H1 (cell line): ENCODE results near the gene LZTFL1. TPM values are rescaled to one million over a fixed set of nuclear protein-coding genes. Genes with fewer than 3 reads are reported as not detected.

Experiments used
- CTCF ChIA-PET: fragments of 300-600 bp; sonication (Branson Sonifier 250); formaldehyde crosslinking; loops from one replicate; lab custom pipeline; 2021; ENCODE audit not compliant: partially characterized antibody; lab: Charles Lee
- POLR2A ChIA-PET: fragments of 300-600 bp; sonication (Branson Sonifier 250); formaldehyde crosslinking; loops from one replicate; lab custom pipeline; 2021; ENCODE audit warnings: inconsistent platforms; ENCODE audit not compliant: partially characterized antibody; lab: Charles Lee
- DNase-seq, 2 experiments: peaks; one replicate each; pipeline versions ENCODE4 v3.0.0 to v3.0.0-alpha.2; 2010 to 2022; ENCODE audit warnings: low spot score in 2 of 2, low read depth in 1 of 2, mixed read lengths in 1 of 2
- FAIRE-seq: peaks from 2 replicates; lab custom pipeline; 2011; peaks lifted over from hg19 to GRCh38; lab: Jason Lieb, UNC
- H2AFZ ChIP-seq: 2 replicates; pipeline ENCODE4 v1.8.1; 2012; ENCODE audit warnings: low read length, inconsistent platforms
- H2AK5ac ChIP-seq: 2 replicates; pipeline ENCODE4 v1.6.1; 2013; ENCODE audit warnings: low read depth, low read length
- H2BK120ac ChIP-seq: replicated peaks from 2 replicates; pipeline ENCODE3; 2013; ENCODE audit warnings: low read depth, low read length, inconsistent platforms
- H2BK12ac ChIP-seq: 2 replicates; pipeline ENCODE4 v1.6.1; 2013; ENCODE audit warnings: low read depth, low read length
- H2BK15ac ChIP-seq: 2 replicates; pipeline ENCODE4 v1.6.1; 2013; ENCODE audit warnings: low read length
- H2BK20ac ChIP-seq: 2 replicates; pipeline ENCODE4 v1.6.1; 2013; ENCODE audit warnings: low read length
- H2BK5ac ChIP-seq: 2 replicates; pipeline ENCODE4 v1.6.1; 2013; ENCODE audit warnings: low read depth, low read length
- H3K14ac ChIP-seq: 2 replicates; pipeline ENCODE4 v1.6.1; 2013; ENCODE audit warnings: inconsistent platforms; ENCODE audit not compliant: insufficient read length
- H3K18ac ChIP-seq: 2 replicates; pipeline ENCODE4 v1.6.1; 2013; ENCODE audit warnings: low read length; ENCODE audit errors: extremely low read depth
- H3K23ac ChIP-seq: 2 replicates; pipeline ENCODE4 v1.6.1; 2013; ENCODE audit warnings: inconsistent platforms; ENCODE audit not compliant: insufficient read length
- H3K23me2 ChIP-seq: 2 replicates; pipeline ENCODE4 v1.6.1; 2013; ENCODE audit warnings: low read depth, low read length
- H3K27ac ChIP-seq: 2 replicates; pipeline ENCODE4 v1.6.1; 2011; ENCODE audit warnings: low read depth, low read length, inconsistent platforms
- H3K27me3 ChIP-seq, 4 experiments: replicated peaks in 1 of 4; 1 replicate in 1 of 4; 2 replicates in 3 of 4; pipeline versions ENCODE4 v1.6.1 to v1.8.1; 2011 to 2013; ENCODE audit warnings: low read length in 3 of 4, mild to moderate bottlenecking in 3 of 4, inconsistent platforms in 2 of 4, mixed read lengths in 2 of 4, moderate library complexity in 1 of 4; ENCODE audit not compliant: control insufficient read depth in 3 of 4, insufficient read depth in 3 of 4; ENCODE audit errors: extremely low read depth in 1 of 4
- H3K36me3 ChIP-seq, 4 experiments: 2 replicates each; pipeline versions ENCODE4 v1.6.1 to v1.8.1; 2011 to 2013; ENCODE audit warnings: mild to moderate bottlenecking in 4 of 4, low read length in 3 of 4, moderate library complexity in 2 of 4, control low read depth in 1 of 4, inconsistent platforms in 1 of 4; ENCODE audit not compliant: insufficient read depth in 4 of 4, control insufficient read depth in 2 of 4
- H3K4ac ChIP-seq: replicated peaks from 2 replicates; pipeline ENCODE3; 2013; ENCODE audit warnings: low read length, low read depth, mixed read lengths, inconsistent platforms; ENCODE audit not compliant: insufficient read length
- H3K4me1 ChIP-seq, 4 experiments: replicated peaks in 1 of 4; 1 replicate in 1 of 4; 2 replicates in 3 of 4; pipeline versions ENCODE4 v1.6.1 to v1.8.1; 2011 to 2013; ENCODE audit warnings: low read length in 3 of 4, inconsistent platforms in 2 of 4, mixed read lengths in 1 of 4; ENCODE audit not compliant: insufficient read depth in 4 of 4, control insufficient read depth in 3 of 4
- H3K4me2 ChIP-seq, 2 experiments: 2 replicates each; pipeline versions ENCODE4 v1.6.1 to v1.8.1; 2011 to 2013; ENCODE audit warnings: low read depth in 2 of 2, low read length in 2 of 2, control low read depth in 1 of 2, inconsistent platforms in 1 of 2, mild to moderate bottlenecking in 1 of 2; ENCODE audit not compliant: insufficient read depth in 1 of 2
- H3K4me3 ChIP-seq, 4 experiments: fragments of 200-600, 300-600 bp in 1 of 4; sonication (generic), shearing (Covaris generic), sonication (Bioruptor Twin) in 1 of 4; 2 replicates each; pipeline versions ENCODE4 v1.5.1 to v1.8.1; 2011 to 2016; ENCODE audit warnings: low read length in 4 of 4, low read depth in 3 of 4, control low read depth in 2 of 4, inconsistent platforms in 2 of 4, mild to moderate bottlenecking in 2 of 4, mixed read lengths in 1 of 4, moderate library complexity in 1 of 4; ENCODE audit not compliant: insufficient read depth in 2 of 4; ENCODE audit errors: extremely low read depth in 1 of 4
- H3K56ac ChIP-seq: replicated peaks from 2 replicates; pipeline ENCODE3; 2013; ENCODE audit warnings: low read depth, mild to moderate bottlenecking, mixed read lengths, low read length, inconsistent platforms; ENCODE audit not compliant: insufficient read length
- H3K79me1 ChIP-seq: 2 replicates; pipeline ENCODE4 v1.6.1; 2013; ENCODE audit warnings: low read depth, low read length, control low read depth
- H3K79me2 ChIP-seq, 2 experiments: 2 replicates each; pipeline versions ENCODE4 v1.6.1 to v1.8.1; 2012 to 2013; ENCODE audit warnings: low read length in 2 of 2, mild to moderate bottlenecking in 2 of 2, inconsistent platforms in 1 of 2; ENCODE audit not compliant: insufficient read depth in 2 of 2, control insufficient read depth in 1 of 2
- H3K9ac ChIP-seq, 4 experiments: replicated peaks in 1 of 4; 1 replicate in 1 of 4; 2 replicates in 3 of 4; pipeline versions ENCODE4 v1.6.1 to v1.8.1; 2011 to 2013; ENCODE audit warnings: low read depth in 3 of 4, low read length in 3 of 4, control low read depth in 2 of 4, mild to moderate bottlenecking in 2 of 4, moderate library complexity in 2 of 4, inconsistent platforms in 1 of 4; ENCODE audit errors: extremely low read depth in 1 of 4
- H3K9me3 ChIP-seq, 2 experiments: 2 replicates each; pipeline versions ENCODE4 v1.6.1 to v1.8.1; 2012 to 2013; ENCODE audit warnings: mild to moderate bottlenecking in 2 of 2, moderate library complexity in 2 of 2, control low read depth in 1 of 2, inconsistent platforms in 1 of 2, low read depth in 1 of 2, low read length in 1 of 2, mixed read lengths in 1 of 2; ENCODE audit not compliant: insufficient read depth in 2 of 2
- H4K20me1 ChIP-seq, 2 experiments: replicated peaks in 1 of 2; 2 replicates each; pipeline versions ENCODE3 to v1.8.1; 2011 to 2013; ENCODE audit warnings: inconsistent platforms in 2 of 2, low read length in 2 of 2, mild to moderate bottlenecking in 1 of 2; ENCODE audit not compliant: insufficient read depth in 2 of 2, control insufficient read depth in 1 of 2
- H4K5ac ChIP-seq: 2 replicates; pipeline ENCODE4 v1.6.1; 2013; ENCODE audit warnings: low read length, low read depth, mixed read lengths, inconsistent platforms; ENCODE audit not compliant: insufficient read length
- H4K8ac ChIP-seq: 2 replicates; pipeline ENCODE4 v1.8.0; 2013; ENCODE audit warnings: mild to moderate bottlenecking, moderate library complexity, low read length, inconsistent platforms; ENCODE audit not compliant: insufficient read depth; ENCODE audit errors: extremely low read depth
- H4K91ac ChIP-seq: replicated peaks from 2 replicates; pipeline ENCODE3; 2013; ENCODE audit warnings: low read length, mixed read lengths, inconsistent platforms; ENCODE audit not compliant: insufficient read length
- ASH2L ChIP-seq: fragments of 200-600, 300-600 bp; sonication (generic); IDR thresholded peaks from one replicate; pipeline ENCODE4 v1.7.1; 2017; ENCODE audit warnings: low read length
- HDAC2 ChIP-seq, 2 experiments: fragments of 300-600 bp in 1 of 2; sonication (generic) in 1 of 2; IDR thresholded peaks; 2 replicates each; pipeline ENCODE4 v1.6.1; 2011 to 2012; ENCODE audit warnings: low read depth in 2 of 2, low read length in 2 of 2, mild to moderate bottlenecking in 2 of 2, moderate library complexity in 2 of 2, borderline replicate concordance in 1 of 2, inconsistent platforms in 1 of 2
- KDM1A ChIP-seq: fragments of 200-600, 300-600 bp; sonication (generic); IDR thresholded peaks from 2 replicates; pipeline ENCODE4 v1.7.1; 2016; ENCODE audit warnings: mild to moderate bottlenecking, low read length, borderline replicate concordance
- RBBP5 ChIP-seq: IDR thresholded peaks from 2 replicates; pipeline ENCODE4 v1.7.1; 2012; ENCODE audit warnings: low read depth, mild to moderate bottlenecking, inconsistent platforms, low read length, moderate library complexity, borderline replicate concordance
- RFX5 ChIP-seq: IDR thresholded peaks from 2 replicates; pipeline ENCODE4 v1.6.1; 2011; ENCODE audit warnings: low read depth, low read length, improper control_type of control experiment, borderline replicate concordance
- RNF2 ChIP-seq: fragments of 200-900, 300-1000 bp; sonication (generic); IDR thresholded peaks from 2 replicates; pipeline ENCODE4 v1.7.1; 2016; ENCODE audit warnings: borderline replicate concordance, low read depth, mild to moderate bottlenecking, antibody characterized with exemption, low read length; ENCODE audit not compliant: poor library complexity, severe bottlenecking; ENCODE audit errors: missing control alignments
- SUZ12 ChIP-seq: fragments of 200-600 bp; sonication (generic); IDR thresholded peaks from 2 replicates; pipeline ENCODE4 v1.6.1; 2012; ENCODE audit warnings: mild to moderate bottlenecking, inconsistent platforms, low read length, moderate library complexity, mixed read lengths
- TBP ChIP-seq: IDR thresholded peaks from 2 replicates; pipeline ENCODE4 v1.6.1; 2011; ENCODE audit warnings: low read depth, low read length, improper control_type of control experiment
- WGBS, 2 experiments: shearing (Covaris generic) in 1 of 2; methylation state at CpG; one replicate each; pipeline versions ENCODE4 v1.1.6 to v1.1.7; 2013 to 2015; ENCODE audit warnings: low lambda C conversion rate in 2 of 2, mixed read lengths in 2 of 2, inconsistent platforms in 1 of 2, low coverage in 1 of 2, missing lambda C conversion rate in 1 of 2; ENCODE audit not compliant: insufficient replicate concordance in 2 of 2, insufficient coverage in 1 of 2, insufficient read length in 1 of 2; ENCODE audit errors: extremely low coverage in 1 of 2, missing lambda C conversion rate in 1 of 2; 5-methylcytosine and 5-hydroxymethylcytosine counted together
- polyA plus RNA-seq, 7 experiments: library from polyadenylated mRNA; depleted of rRNA in 3 of 7; stranded (reverse) in 5 of 7; unstranded in 2 of 7; fragments of >200 nt in 5 of 7; fragments of 200-250 nt in 2 of 7; gene quantifications; 1 replicate in 5 of 7; 2 replicates in 1 of 7; 4 replicates in 1 of 7; pipeline versions ENCODE4 v1.2.1 to v1.2.3, GENCODE V29; 2011 to 2013; ENCODE audit warnings: missing spikeins in 2 of 7, mixed read lengths in 2 of 7
- total RNA-seq: library from RNA; stranded (reverse); fragmentation: NEBNext Ultra II Directional; extraction: Animal tissue kit (Norgen Biotek cat#: 25700); gene quantifications from 2 replicates; pipeline ENCODE4 v1.2.1, GENCODE V29; 2021
- TF ChIP-seq, protein P1 (sequence below): IDR thresholded peaks from 2 replicates; pipeline ENCODE4 v1.6.1; 2011; ENCODE audit warnings: low read depth, mild to moderate bottlenecking, low read length; ENCODE audit not compliant: insufficient read depth

The LZTFL1 gene
- total and polyA plus RNA-seq, 2 of the 8 experiments (the other 6 are each of a cell fraction or from before 2014, with no cell fraction given) = 8.7 to 11.5 TPM

DNA sequence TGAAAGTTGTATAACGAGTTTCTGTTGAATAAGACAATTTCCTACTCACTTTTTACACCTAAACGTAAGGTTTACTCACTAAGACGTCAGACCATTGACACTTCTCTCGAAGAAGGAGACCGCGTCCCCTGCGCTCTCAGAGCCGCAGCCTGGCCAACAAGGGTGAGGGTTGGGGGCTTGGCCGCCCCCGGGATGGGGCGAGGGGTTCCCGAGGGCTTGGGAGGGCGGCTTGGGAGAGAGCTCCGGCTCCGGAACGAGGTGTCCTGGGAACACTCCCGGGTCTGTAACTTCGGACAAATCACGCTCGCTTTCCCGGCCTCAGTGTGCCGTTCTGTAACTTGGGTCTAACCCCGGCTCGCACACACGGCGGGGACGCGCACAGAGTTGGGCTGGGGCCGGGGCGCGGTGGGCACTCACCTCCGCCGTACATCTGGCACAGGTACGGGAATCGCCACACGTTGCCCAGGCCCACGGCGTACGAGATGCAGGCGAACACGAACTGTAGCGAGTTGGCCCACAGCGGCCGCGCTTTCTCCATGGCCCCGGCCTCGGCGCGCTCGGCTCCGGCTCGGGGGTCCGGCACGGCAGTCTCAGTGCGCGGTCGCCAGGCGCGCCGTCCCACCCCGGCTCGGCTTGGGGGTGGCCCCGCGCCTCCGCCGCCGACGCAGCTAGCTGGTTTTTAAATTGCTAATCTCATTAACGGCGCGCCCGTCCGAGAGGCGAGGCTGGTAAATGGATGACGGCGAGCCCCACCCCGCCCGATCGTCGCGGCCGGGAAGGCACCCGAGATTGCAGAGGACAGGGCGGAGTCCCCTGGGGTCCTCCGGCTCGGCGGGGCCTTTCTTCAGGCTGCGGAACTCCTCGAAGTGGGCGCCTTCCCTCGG, 45.8 kb downstream of the LZTFL1 start, which contains the start of gene SLC6A20:
Gene SLC6A20, minus strand, starts transcription at position 655 of the 884 bp plus-strand sequence. Its CDS starts 117 bp downstream, at position 538.
- no peaks in the 10 kb centered on the region for H3K9me3 ChIP-seq
- H3K27me3 ChIP-seq = peaks cover 22 to 48% (median 41%) of the 10 kb centered on the region in 4 experiments
- H3K79me1 ChIP-seq = no peaks in the 10 kb centered on the region
- 5% methylated on average over 76 of the region's 91 CpGs; no CpG with 5 or more reads in 1 of the 2 experiments for WGBS, 2 experiments
- H3K4me2 ChIP-seq = peak within 1 kb of the TSS; percentile 49 to 90
- no peak for FAIRE-seq
- H3K36me3 ChIP-seq = no peaks in the 10 kb centered on the region
- H3K4ac ChIP-seq = no peak within 1 kb of the TSS
- H3K23me2 ChIP-seq = peaks cover 2% of the 10 kb centered on the region; the same call in 1 of the 2 replicates
- no peak within 1 kb of the TSS for H3K14ac ChIP-seq
- H3K18ac ChIP-seq = no peak within 1 kb of the TSS
- no peak within 1 kb of the TSS for H2BK120ac ChIP-seq
- H3K79me2 ChIP-seq = no peaks in the 10 kb centered on the region
- peak within 1 kb of the TSS; percentile 47 to 68 (median 54) for H3K4me3 ChIP-seq
- peaks cover 0 to 3% (median 0%) of the 10 kb centered on the region in 4 experiments; a peak in 2 of 7 replicates for H3K4me1 ChIP-seq
- no peak within 1 kb of the TSS for H2BK15ac ChIP-seq
- CTCF ChIA-PET = interaction anchor here (0.9 to 3.7 kb wide), 3 partner anchors 9 to 35 kb away, joined by 3 to 13 read pairs (median 4); no protein-coding TSS in a partner anchor
- H4K8ac ChIP-seq = peak within 1 kb of the TSS; percentile 58; the same call in 1 of the 2 replicates
- POLR2A ChIA-PET = no interaction called here
- H3K9ac ChIP-seq = no peak within 1 kb of the TSS
- no peak within 1 kb of the TSS; the same call in 1 of the 2 replicates for H2BK5ac ChIP-seq
- no peak within 1 kb of the TSS for H3K56ac ChIP-seq
- H3K23ac ChIP-seq = no peak within 1 kb of the TSS
- no peak within 1 kb of the TSS for H2AK5ac ChIP-seq
- no peak within 1 kb of the TSS for H4K91ac ChIP-seq
- no peak within 1 kb of the TSS for H2BK20ac ChIP-seq
- H2BK12ac ChIP-seq = no peak within 1 kb of the TSS
- peaks cover 0 to 2% of the 10 kb centered on the region in 2 experiments for H4K20me1 ChIP-seq
- DNase-seq = peak in 1 of 2 experiments; percentile 67
- no peak within 1 kb of the TSS for H3K27ac ChIP-seq
- H2AFZ ChIP-seq = peak within 1 kb of the TSS; percentile 60; the same call in 1 of the 2 replicates
- no peak within 1 kb of the TSS for H4K5ac ChIP-seq
- peak; percentile 69; the same call in 1 of the 2 replicates for TF ChIP-seq RBBP5
- peak; percentile 98 for TF ChIP-seq KDM1A
- peak; percentile 43 for TF ChIP-seq RNF2
- TF ChIP-seq, protein P1, sequence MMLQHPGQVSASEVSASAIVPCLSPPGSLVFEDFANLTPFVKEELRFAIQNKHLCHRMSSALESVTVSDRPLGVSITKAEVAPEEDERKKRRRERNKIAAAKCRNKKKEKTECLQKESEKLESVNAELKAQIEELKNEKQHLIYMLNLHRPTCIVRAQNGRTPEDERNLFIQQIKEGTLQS = no peak
- TF ChIP-seq RFX5 = no peak
- peak; percentile 57 for TF ChIP-seq SUZ12
- peak; percentile 65 for TF ChIP-seq ASH2L
- peak in 1 of 2 experiments; percentile 94; a peak in 2 of 4 replicates for TF ChIP-seq HDAC2 (IDR thresholded peaks at IDR 0.05; ENCODE audit: borderline replicate concordance in 1 of 2, low read depth in 2 of 2, low read length in 2 of 2)
- 0 out of 2 replicates have a peak, but pooled peaks have one; percentile 8 for TF ChIP-seq TBP
